ENCODE results near the gene ZNF620. TPM values are rescaled to one million over a fixed set of nuclear protein-coding genes. Genes with fewer than 3 reads are reported as not detected.
"Not testable (repeated sequence)": the region's sequence is repeated elsewhere in the genome, so short reads cannot be mapped to it uniquely, and the experiment has no call there.

The ZNF620 gene
- total RNA-seq, 4 donors from 2014 or later = 1.2 to 3.3 (median 2.2) TPM

DNA sequence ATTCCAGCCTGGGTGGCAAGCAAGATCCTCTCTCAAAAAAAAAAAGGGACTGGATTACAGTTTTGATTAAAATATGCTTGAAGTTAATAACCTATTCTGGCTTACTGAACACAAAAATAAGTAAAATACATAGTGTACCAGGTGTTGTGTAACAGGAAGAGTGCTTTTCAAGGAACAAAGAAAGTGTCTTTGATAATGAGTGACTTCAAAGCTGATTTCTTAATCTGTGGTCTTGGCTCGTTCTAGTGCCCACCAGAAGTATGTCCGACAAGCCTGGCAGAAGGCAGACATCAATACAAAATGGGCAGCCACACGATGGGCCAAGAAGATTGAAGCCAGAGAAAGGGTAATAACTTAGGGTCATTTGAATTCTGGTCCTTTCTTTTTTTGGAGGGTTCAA is 44.7 kb upstream of the ZNF620 start:
- DNase-seq (ENCODE audit: low spot score in 2 of 2) = no peak
- WGBS, 2 donors = 75 to 82% methylated on average over 3 of the region's 3 CpGs
- no peak overlapping the region for H3K4me3 ChIP-seq
- no peak overlapping the region for H3K27ac ChIP-seq
- H3K36me3 ChIP-seq = peaks cover 2 to 80% (median 39%) of the 10 kb centered on the region in 3 donors
- no peaks in the 10 kb centered on the region for H3K9me3 ChIP-seq
- H3K4me1 ChIP-seq = peaks cover 4 to 37% (median 16%) of the 10 kb centered on the region in 4 donors
- no peaks in the 10 kb centered on the region for H3K27me3 ChIP-seq
- no peak for TF ChIP-seq POLR2A (IDR thresholded peaks at IDR 0.05)
- TF ChIP-seq, protein P1, sequence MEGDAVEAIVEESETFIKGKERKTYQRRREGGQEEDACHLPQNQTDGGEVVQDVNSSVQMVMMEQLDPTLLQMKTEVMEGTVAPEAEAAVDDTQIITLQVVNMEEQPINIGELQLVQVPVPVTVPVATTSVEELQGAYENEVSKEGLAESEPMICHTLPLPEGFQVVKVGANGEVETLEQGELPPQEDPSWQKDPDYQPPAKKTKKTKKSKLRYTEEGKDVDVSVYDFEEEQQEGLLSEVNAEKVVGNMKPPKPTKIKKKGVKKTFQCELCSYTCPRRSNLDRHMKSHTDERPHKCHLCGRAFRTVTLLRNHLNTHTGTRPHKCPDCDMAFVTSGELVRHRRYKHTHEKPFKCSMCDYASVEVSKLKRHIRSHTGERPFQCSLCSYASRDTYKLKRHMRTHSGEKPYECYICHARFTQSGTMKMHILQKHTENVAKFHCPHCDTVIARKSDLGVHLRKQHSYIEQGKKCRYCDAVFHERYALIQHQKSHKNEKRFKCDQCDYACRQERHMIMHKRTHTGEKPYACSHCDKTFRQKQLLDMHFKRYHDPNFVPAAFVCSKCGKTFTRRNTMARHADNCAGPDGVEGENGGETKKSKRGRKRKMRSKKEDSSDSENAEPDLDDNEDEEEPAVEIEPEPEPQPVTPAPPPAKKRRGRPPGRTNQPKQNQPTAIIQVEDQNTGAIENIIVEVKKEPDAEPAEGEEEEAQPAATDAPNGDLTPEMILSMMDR (IDR thresholded peaks at IDR 0.05) = no peak
- TF ChIP-seq EP300 (IDR thresholded peaks at IDR 0.05) = no peak

DNA sequence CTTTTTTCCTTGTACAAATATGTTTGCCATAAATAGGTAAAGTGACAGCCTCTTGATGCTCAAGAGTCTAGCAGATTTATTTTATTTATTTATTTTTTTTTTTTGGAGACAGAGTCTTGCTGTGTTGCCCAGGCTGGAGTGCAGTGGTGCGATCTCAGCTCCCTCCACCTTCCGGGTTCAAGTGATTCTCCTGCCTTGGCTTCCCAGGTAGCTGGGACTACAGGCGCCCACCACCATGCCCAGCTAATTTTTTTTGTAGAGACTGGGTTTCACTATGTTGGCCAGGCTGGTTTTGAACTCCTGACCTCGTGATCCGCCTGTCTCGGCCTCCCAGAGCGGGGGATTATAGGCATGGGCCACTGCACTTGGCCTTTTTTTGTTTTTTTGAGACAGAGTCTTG is 43.0 kb upstream of the ZNF620 start:
- 95 to 96% methylated on average over 7 of the region's 7 CpGs for WGBS, 2 donors
- not testable (repeated sequence) for H3K27me3 ChIP-seq; H3K9me3 ChIP-seq; H3K27ac ChIP-seq; H3K4me3 ChIP-seq; DNase-seq (ENCODE audit: low spot score in 2 of 2)
- Histone ChIP-seq H3K36me3 (peaks cover 2 to 90% (median 39%) of the 10 kb centered on the region in 3 donors), H3K4me1 (peaks cover 4 to 29% (median 10%) of the 10 kb centered on the region in 4 donors)

DNA sequence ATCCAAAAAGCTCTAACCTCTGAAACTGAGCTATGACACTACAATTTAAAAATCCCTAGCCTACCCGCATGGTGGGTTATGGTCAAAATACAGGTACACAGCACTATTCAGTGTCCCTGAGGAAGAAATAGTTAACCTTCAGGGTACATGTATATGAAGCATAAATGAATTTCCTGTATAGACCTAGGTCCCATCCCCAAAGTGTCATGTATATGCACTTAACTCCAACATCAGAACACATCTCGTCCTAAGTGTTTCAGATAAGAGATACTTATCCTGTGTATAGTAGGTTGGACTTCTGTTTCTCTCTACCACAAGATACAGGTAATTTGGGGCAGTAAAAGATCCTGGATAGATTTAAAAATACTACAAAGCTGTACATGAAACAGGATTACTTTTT is 42.3 kb upstream of the ZNF620 start:
- TF ChIP-seq POLR2A (IDR thresholded peaks at IDR 0.05) = no peak
- TF ChIP-seq, protein P1 (IDR thresholded peaks at IDR 0.05) = no peak
- no peak for TF ChIP-seq EP300 (IDR thresholded peaks at IDR 0.05)
- no peaks in the 10 kb centered on the region for H3K27me3 ChIP-seq
- WGBS, 2 donors = 91 to 94% methylated on average over 2 of the region's 2 CpGs
- no peak overlapping the region for H3K4me3 ChIP-seq
- no peak overlapping the region for H3K27ac ChIP-seq
- no peaks in the 10 kb centered on the region for H3K9me3 ChIP-seq
- H3K36me3 ChIP-seq = peaks cover 2 to 89% (median 39%) of the 10 kb centered on the region in 3 donors
- H3K4me1 ChIP-seq = peaks cover 0 to 22% (median 3%) of the 10 kb centered on the region in 4 donors
- DNase-seq (ENCODE audit: low spot score in 2 of 2) = no peak

DNA sequence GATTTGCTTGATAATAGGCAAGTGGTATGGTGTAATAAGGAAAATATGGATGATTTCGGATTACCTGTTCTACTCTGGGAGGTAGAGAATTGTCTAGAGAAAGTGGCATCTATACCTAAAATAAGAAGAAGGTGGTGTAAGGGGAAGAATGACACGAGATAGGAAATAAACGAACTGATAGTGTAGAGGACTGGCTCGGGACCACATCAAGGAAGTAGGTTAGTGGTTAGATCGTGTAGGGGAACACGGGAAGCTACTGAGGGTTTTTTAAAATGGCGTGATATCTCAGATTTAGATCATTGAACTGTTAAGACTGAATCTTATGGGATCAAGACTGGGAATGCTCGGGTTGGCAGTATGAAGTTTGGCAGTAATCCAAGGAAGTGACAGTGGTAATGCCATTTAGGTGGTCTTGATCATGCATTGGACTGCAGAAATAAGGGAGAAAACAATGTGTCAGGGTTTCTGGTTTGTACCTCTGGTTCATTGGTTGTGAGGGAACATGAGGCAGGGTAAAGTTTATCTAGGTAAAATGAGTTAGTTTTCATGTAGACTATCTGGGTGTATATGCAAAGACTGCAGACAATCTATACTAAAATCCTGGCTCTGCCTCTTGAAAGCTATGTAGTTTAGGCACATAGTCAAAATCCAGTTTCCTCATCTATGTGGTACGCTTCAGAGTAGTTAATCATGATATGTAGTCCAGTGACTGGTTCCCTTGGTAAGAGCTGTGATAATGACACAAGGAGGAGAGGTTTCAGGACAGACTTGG is 41.3 kb upstream of the ZNF620 start:
- peaks cover 0 to 13% (median 0%) of the 10 kb centered on the region in 4 donors for H3K4me1 ChIP-seq
- 72 to 82% methylated on average over 8 to 9 of the region's 9 CpGs for WGBS, 2 donors
- no peaks in the 10 kb centered on the region for H3K27me3 ChIP-seq

GRCh38 chr3:40465111-40465407 is 40.8 kb upstream of the ZNF620 start:
- DNase-seq (ENCODE audit: low spot score in 2 of 2) = no peak
- no peak overlapping the region for H3K4me3 ChIP-seq
- no peaks in the 10 kb centered on the region for H3K27me3 ChIP-seq
- 66 to 77% methylated on average over 4 of the region's 4 CpGs for WGBS, 2 donors
- no peak overlapping the region for H3K27ac ChIP-seq
- H3K9me3 ChIP-seq = no peaks in the 10 kb centered on the region
- H3K36me3 ChIP-seq = peaks cover 2 to 80% (median 25%) of the 10 kb centered on the region in 3 donors
- peaks cover 0 to 8% (median 0%) of the 10 kb centered on the region in 4 donors for H3K4me1 ChIP-seq
- TF ChIP-seq POLR2A (IDR thresholded peaks at IDR 0.05) = no peak

More for the DNA sequence above, 41.3 kb upstream of the ZNF620 start:
- H3K9me3 ChIP-seq = no peaks in the 10 kb centered on the region
- H3K4me3 ChIP-seq = no peak overlapping the region
- H3K27ac ChIP-seq = no peak overlapping the region
- no peak for DNase-seq (ENCODE audit: low spot score in 2 of 2)
- H3K36me3 ChIP-seq = peaks cover 2 to 84% (median 29%) of the 10 kb centered on the region in 3 donors
- TF ChIP-seq EP300 (IDR thresholded peaks at IDR 0.05) = no peak
- TF ChIP-seq, protein P1 (IDR thresholded peaks at IDR 0.05) = no peak
- TF ChIP-seq POLR2A (IDR thresholded peaks at IDR 0.05) = no peak

DNA sequence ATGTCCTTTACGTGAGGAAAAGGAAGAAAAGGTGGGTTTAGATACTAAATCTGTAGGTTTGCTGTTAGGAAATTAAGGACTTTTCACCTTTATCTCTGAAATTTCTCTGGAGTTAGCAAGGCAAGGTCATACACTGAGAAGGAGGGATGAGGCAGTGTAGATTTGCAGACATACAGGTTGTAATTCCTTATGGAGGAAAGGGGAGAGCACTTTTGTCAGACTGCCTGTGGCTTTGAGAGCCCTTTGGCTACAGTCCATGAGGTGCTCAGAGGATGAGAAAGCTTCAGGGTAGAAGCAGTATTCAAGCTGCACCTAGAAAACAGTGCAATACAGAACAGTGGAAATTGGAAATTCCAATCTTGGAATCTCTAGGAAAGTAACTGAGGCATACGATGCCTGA is 40.4 kb upstream of the ZNF620 start:
- 73 to 86% methylated on average over 2 of the region's 2 CpGs for WGBS, 2 donors
- peaks cover 2 to 76% (median 21%) of the 10 kb centered on the region in 3 donors for H3K36me3 ChIP-seq

More for the DNA sequence above, 40.4 kb upstream of the ZNF620 start:
- no peak for DNase-seq (ENCODE audit: low spot score in 2 of 2)
- TF ChIP-seq POLR2A (IDR thresholded peaks at IDR 0.05) (no peak), EP300 (IDR thresholded peaks at IDR 0.05) (no peak)
- TF ChIP-seq, protein P1 (IDR thresholded peaks at IDR 0.05) = no peak
- H3K9me3 ChIP-seq = no peaks in the 10 kb centered on the region
- H3K4me1 ChIP-seq = peaks cover 0 to 6% (median 0%) of the 10 kb centered on the region in 4 donors
- no peak overlapping the region for H3K4me3 ChIP-seq
- no peak overlapping the region for H3K27ac ChIP-seq
- no peaks in the 10 kb centered on the region for H3K27me3 ChIP-seq

Measured in tibial nerve (tissue), 4 donors.